Measurements from ENCODE around the gene PRKCA. TPM values are rescaled to one million over a fixed set of nuclear protein-coding genes. Genes with fewer than 3 reads are reported as not detected.
"Not testable (repeated sequence)": the region's sequence is repeated elsewhere in the genome, so short reads cannot be mapped to it uniquely, and the experiment has no call there.

Gene PRKCA
- total RNA-seq, 1 experiment from 2014 or later, result 29.5 TPM

DNA sequence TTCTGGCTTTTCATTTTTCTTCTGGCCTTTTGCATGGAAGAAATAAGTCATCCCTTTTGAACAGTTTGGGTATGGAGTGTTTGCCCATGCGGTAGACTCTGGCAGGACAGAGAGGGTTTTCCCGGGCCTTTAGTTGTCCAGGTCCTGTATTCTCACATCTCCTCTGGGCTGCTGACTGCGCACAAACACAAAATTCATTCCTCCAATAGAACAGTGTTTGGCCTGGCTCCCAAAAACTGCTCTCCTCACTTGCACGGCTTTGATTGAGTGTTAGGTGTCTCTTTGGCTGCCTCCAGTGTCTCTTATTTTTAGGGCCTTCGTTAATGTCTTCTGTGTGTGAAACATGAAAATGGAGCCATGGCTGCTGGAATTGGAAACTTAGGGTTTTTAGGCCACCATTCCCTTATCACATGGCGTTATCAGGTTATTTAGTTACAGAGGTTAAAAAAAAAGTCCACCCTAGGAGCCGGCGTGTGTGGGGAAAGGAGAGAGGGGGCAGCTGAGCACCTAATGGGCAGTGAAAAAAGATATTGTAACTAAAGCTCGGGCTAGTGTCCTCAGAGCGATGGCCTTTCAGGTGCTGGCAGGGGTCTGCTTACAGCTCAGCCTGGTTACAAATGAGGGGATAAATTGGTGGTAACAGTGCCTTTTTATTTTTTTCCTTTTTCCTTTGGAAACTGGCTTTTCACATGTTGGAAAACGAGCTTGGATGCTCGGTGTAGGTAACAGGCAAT lies 47.3 kb downstream of the PRKCA start:
- Mint-ChIP-seq H3K27me3 (ENCODE audit: low read depth) (no peaks in the 10 kb centered on the region), H3K4me1 (peaks cover 44% of the 10 kb centered on the region), H3K4me3 (no peak overlapping the region), H3K9me3 (no peaks in the 10 kb centered on the region), H3K36me3 (no peaks in the 10 kb centered on the region), H3K27ac (no peak overlapping the region; the same call in 1 of the 2 replicates)
- ATAC-seq (no peak), DNase-seq (ENCODE audit: low spot score) (no peak)
- ChIA-PET POLR2A (no interaction called here), CTCF (interaction anchor here (2.7 kb wide), 1 partner anchor 39 kb away, joined by 9 read pairs; no protein-coding TSS in a partner anchor)
- no peak for TF ChIP-seq ZNF671 (CRISPR knock-in tag; IDR thresholded peaks at IDR 0.05)
- no peak for TF ChIP-seq TEAD4 (CRISPR knock-in tag; IDR thresholded peaks at IDR 0.05)
- TF ChIP-seq FOXJ3 (CRISPR knock-in tag; IDR thresholded peaks at IDR 0.05; ENCODE audit: borderline replicate concordance), result no peak
- TF ChIP-seq, protein P1, sequence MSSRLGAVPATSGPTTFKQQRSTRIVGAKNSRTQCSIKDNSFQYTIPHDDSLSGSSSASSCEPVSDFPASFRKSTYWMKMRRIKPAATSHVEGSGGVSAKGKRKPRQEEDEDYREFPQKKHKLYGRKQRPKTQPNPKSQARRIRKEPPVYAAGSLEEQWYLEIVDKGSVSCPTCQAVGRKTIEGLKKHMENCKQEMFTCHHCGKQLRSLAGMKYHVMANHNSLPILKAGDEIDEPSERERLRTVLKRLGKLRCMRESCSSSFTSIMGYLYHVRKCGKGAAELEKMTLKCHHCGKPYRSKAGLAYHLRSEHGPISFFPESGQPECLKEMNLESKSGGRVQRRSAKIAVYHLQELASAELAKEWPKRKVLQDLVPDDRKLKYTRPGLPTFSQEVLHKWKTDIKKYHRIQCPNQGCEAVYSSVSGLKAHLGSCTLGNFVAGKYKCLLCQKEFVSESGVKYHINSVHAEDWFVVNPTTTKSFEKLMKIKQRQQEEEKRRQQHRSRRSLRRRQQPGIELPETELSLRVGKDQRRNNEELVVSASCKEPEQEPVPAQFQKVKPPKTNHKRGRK (CRISPR knock-in tag; IDR thresholded peaks at IDR 0.05; ENCODE audit: borderline replicate concordance), result no peak
- no peak for TF ChIP-seq KAT7 (CRISPR knock-in tag; IDR thresholded peaks at IDR 0.05; ENCODE audit: borderline replicate concordance)
- no peak for TF ChIP-seq GTF2I (CRISPR knock-in tag; conservative IDR thresholded peaks at IDR 0.05)
- TF ChIP-seq, protein P2, sequence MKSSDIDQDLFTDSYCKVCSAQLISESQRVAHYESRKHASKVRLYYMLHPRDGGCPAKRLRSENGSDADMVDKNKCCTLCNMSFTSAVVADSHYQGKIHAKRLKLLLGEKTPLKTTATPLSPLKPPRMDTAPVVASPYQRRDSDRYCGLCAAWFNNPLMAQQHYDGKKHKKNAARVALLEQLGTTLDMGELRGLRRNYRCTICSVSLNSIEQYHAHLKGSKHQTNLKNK (CRISPR knock-in tag; IDR thresholded peaks at IDR 0.05), result no peak
- TF ChIP-seq, protein P3, sequence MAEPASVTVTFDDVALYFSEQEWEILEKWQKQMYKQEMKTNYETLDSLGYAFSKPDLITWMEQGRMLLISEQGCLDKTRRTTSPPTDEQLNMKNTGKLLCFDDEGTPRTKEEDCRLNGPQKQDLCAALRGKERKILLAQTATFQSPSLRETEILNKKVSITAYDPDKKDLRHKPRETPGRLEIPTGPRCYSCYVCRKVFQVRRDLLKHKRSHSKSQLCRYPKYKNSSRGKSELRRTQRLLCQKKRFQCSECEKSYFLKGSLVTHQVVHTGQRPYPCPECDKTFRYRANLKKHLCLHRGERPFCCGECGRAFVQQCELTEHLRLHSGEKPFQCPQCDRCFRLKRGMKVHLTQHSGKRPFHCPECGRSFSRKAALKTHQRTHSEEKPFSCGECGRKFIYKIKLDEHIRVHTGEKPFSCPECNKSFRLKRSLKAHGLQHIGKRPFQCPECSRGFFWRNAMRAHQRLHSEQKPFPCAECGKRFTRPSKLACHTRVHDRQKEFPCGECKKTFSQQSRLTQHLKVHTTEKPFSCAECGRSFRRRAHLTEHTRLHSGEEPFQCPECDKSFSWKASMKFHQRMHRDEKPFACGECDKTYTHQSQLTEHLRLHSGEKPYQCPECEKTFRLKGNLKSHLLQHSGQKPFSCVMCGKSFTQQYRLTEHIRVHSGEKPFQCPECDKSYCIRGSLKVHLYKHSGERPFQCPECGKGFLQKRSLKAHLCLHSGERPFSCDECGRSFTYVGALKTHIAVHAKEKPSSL (CRISPR knock-in tag; conservative IDR thresholded peaks at IDR 0.05), result no peak
- TF ChIP-seq, protein P4, sequence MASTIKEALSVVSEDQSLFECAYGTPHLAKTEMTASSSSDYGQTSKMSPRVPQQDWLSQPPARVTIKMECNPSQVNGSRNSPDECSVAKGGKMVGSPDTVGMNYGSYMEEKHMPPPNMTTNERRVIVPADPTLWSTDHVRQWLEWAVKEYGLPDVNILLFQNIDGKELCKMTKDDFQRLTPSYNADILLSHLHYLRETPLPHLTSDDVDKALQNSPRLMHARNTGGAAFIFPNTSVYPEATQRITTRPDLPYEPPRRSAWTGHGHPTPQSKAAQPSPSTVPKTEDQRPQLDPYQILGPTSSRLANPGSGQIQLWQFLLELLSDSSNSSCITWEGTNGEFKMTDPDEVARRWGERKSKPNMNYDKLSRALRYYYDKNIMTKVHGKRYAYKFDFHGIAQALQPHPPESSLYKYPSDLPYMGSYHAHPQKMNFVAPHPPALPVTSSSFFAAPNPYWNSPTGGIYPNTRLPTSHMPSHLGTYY (CRISPR knock-in tag; IDR thresholded peaks at IDR 0.05), result no peak
- TF ChIP-seq ELF4 (CRISPR knock-in tag; IDR thresholded peaks at IDR 0.05; ENCODE audit: low read depth), result no peak
- TF ChIP-seq OVOL2 (CRISPR knock-in tag; IDR thresholded peaks at IDR 0.05; ENCODE audit: borderline replicate concordance), result no peak
- TF ChIP-seq, protein P5, sequence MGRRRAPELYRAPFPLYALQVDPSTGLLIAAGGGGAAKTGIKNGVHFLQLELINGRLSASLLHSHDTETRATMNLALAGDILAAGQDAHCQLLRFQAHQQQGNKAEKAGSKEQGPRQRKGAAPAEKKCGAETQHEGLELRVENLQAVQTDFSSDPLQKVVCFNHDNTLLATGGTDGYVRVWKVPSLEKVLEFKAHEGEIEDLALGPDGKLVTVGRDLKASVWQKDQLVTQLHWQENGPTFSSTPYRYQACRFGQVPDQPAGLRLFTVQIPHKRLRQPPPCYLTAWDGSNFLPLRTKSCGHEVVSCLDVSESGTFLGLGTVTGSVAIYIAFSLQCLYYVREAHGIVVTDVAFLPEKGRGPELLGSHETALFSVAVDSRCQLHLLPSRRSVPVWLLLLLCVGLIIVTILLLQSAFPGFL (CRISPR knock-in tag; IDR thresholded peaks at IDR 0.05; ENCODE audit: borderline replicate concordance), result no peak
- TF ChIP-seq JUN (CRISPR knock-in tag; IDR thresholded peaks at IDR 0.05), result no peak
- TF ChIP-seq, protein P6, sequence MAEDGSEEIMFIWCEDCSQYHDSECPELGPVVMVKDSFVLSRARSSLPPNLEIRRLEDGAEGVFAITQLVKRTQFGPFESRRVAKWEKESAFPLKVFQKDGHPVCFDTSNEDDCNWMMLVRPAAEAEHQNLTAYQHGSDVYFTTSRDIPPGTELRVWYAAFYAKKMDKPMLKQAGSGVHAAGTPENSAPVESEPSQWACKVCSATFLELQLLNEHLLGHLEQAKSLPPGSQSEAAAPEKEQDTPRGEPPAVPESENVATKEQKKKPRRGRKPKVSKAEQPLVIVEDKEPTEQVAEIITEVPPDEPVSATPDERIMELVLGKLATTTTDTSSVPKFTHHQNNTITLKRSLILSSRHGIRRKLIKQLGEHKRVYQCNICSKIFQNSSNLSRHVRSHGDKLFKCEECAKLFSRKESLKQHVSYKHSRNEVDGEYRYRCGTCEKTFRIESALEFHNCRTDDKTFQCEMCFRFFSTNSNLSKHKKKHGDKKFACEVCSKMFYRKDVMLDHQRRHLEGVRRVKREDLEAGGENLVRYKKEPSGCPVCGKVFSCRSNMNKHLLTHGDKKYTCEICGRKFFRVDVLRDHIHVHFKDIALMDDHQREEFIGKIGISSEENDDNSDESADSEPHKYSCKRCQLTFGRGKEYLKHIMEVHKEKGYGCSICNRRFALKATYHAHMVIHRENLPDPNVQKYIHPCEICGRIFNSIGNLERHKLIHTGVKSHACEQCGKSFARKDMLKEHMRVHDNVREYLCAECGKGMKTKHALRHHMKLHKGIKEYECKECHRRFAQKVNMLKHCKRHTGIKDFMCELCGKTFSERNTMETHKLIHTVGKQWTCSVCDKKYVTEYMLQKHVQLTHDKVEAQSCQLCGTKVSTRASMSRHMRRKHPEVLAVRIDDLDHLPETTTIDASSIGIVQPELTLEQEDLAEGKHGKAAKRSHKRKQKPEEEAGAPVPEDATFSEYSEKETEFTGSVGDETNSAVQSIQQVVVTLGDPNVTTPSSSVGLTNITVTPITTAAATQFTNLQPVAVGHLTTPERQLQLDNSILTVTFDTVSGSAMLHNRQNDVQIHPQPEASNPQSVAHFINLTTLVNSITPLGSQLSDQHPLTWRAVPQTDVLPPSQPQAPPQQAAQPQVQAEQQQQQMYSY (CRISPR knock-in tag; IDR thresholded peaks at IDR 0.05), result no peak
- no peak for TF ChIP-seq GABPB1 (CRISPR knock-in tag; IDR thresholded peaks at IDR 0.05)
- no peak for TF ChIP-seq ZNF232 (CRISPR knock-in tag; IDR thresholded peaks at IDR 0.05)
- TF ChIP-seq, protein P7, sequence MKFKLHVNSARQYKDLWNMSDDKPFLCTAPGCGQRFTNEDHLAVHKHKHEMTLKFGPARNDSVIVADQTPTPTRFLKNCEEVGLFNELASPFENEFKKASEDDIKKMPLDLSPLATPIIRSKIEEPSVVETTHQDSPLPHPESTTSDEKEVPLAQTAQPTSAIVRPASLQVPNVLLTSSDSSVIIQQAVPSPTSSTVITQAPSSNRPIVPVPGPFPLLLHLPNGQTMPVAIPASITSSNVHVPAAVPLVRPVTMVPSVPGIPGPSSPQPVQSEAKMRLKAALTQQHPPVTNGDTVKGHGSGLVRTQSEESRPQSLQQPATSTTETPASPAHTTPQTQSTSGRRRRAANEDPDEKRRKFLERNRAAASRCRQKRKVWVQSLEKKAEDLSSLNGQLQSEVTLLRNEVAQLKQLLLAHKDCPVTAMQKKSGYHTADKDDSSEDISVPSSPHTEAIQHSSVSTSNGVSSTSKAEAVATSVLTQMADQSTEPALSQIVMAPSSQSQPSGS (CRISPR knock-in tag; IDR thresholded peaks at IDR 0.05; ENCODE audit: borderline replicate concordance, low read depth), result no peak

DNA sequence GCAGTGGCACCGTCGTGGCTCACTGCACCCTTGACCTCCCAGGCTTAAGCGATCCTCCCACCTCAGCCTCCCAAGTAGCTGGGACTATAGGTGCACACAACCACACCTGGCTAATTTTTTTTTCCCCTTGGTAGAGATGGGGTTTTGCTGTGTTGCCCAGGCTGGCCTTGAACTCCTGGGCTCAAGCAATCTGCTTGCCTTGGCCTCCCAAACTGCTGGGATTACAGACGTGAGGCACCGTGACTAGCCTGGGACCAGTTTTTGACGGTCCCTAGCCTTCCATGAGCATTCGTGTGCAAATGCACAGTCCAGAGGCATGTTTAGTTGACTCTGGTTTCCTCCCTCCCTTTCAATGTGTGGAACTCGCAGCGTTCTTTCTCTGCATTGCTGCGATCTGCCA lies 48.2 kb downstream of the PRKCA start:
- H3K36me3 Mint-ChIP-seq; POLR2A ChIA-PET; H3K9me3 Mint-ChIP-seq; H3K27me3 Mint-ChIP-seq (ENCODE audit: low read depth); H3K4me3 Mint-ChIP-seq; DNase-seq (ENCODE audit: low spot score); ATAC-seq: not testable (repeated sequence)
- Mint-ChIP-seq H3K4me1 (peaks cover 45% of the 10 kb centered on the region), H3K27ac (peak overlapping the region; percentile 34; the same call in 1 of the 2 replicates)
- CTCF ChIA-PET, result interaction anchor here (2.7 kb wide), 1 partner anchor 40 kb away, joined by 9 read pairs; no protein-coding TSS in a partner anchor

Data from WTC11 (cell line).